GM13977 (cell line): ENCODE data around the gene CASP12.

Source experiments
- DNase-seq: peaks from one replicate; pipeline ENCODE4 v3.0.0; 2012; ENCODE audit warnings: low spot score
- in situ Hi-C: fragments of 300-500 bp; cut with MboI; formaldehyde crosslinking; loops from one replicate; pipeline ENCODE4 v1.12.0; 2022; ENCODE audit warnings: low sequenced_read_pairs, low pct_unique_long_range_greater_than_20kb, mixed read lengths, inconsistent platforms; ENCODE audit not compliant: unreplicated experiment
- TF ChIP-seq, protein P1 (sequence below): IDR thresholded peaks from 2 replicates; pipeline ENCODE4 v1.5.1; 2012; ENCODE audit warnings: mild to moderate bottlenecking, control low read depth; ENCODE audit not compliant: insufficient read depth; ENCODE audit errors: extremely low read depth, missing control alignments

The CASP12 gene

DNA sequence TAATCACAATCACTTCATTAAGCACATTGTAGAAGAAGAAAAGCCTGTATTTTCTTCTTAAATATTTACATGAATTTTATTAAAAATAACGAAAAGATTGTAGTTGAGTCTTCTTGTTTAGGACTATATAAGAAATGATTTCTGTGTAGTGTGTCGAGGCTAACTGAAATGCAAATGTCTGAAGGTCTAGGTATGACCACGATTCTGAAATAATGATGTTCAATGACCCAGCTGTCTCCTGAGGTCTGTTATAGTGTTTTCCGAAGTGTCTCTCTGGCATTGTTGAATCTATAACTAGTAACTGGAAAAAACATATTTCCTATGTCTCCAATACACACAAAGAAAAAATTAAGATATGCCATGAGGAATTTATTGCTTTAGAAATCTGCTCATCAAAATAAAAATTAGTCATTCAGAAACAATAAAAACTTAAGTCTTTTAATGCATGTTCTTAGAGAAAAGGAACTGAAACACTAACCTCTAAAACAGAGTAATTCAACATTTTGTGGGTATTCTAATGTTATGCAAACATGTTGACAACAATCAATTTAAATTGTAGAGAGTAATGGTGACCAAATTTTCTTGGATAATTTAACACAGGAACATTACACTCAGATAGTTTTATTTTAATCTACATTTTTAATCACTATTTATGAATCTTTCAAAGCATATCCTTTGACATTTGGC, 55.0 kb downstream of the CASP12 start:
- in situ Hi-C loops = no loop called here
- no peak for DNase-seq
- TF ChIP-seq, protein P1, sequence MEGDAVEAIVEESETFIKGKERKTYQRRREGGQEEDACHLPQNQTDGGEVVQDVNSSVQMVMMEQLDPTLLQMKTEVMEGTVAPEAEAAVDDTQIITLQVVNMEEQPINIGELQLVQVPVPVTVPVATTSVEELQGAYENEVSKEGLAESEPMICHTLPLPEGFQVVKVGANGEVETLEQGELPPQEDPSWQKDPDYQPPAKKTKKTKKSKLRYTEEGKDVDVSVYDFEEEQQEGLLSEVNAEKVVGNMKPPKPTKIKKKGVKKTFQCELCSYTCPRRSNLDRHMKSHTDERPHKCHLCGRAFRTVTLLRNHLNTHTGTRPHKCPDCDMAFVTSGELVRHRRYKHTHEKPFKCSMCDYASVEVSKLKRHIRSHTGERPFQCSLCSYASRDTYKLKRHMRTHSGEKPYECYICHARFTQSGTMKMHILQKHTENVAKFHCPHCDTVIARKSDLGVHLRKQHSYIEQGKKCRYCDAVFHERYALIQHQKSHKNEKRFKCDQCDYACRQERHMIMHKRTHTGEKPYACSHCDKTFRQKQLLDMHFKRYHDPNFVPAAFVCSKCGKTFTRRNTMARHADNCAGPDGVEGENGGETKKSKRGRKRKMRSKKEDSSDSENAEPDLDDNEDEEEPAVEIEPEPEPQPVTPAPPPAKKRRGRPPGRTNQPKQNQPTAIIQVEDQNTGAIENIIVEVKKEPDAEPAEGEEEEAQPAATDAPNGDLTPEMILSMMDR = no peak

DNA sequence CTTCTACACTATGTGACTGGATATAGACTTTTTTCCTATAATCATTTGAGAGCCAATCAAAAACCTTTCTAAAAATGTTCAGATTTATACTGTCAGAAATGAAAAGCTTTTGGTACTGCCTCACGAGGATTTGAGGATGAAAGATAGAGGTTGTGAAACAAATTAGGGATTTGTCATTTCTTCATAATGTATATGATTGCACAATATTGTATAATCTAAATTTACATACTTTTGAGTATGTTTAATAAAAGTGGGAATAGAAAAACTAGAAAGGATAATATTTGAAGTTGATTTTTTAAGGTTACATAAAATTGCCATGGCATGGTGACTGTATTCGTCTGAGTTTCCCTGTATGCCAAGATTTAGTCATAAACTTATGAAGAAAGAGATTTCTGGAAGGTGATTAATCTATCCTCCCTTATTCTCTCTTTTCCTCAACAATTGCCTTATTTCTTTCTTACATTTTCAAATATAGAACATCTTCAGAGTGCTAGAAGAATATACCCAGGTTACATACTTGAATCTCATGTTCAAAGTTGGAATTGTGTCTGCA, 56.2 kb downstream of the CASP12 start:
- no peak for DNase-seq
- TF ChIP-seq, protein P1 = no peak
- in situ Hi-C loops = no loop called here

DNA sequence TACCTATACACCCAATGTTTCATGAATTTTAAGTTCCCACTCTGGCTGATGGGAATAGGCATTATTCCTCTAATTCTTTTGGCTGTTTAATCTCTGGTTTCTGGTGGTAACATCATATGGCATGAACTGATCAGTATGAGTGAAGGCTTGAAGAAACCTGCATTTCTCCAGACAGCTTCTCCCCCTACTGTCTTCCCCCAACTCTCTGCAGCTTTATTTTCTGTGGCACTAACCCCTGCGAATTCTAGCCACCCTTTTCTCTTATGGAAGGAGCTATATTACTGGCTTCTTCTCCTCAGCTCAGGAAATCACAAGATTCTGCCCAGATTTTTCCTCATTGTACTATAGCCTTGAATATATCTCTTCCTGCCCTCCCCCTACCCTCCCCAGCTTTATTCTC, 57.1 kb downstream of the CASP12 start:
- DNase-seq = no peak
- in situ Hi-C loops = no loop called here
- TF ChIP-seq, protein P1 = no peak

DNA sequence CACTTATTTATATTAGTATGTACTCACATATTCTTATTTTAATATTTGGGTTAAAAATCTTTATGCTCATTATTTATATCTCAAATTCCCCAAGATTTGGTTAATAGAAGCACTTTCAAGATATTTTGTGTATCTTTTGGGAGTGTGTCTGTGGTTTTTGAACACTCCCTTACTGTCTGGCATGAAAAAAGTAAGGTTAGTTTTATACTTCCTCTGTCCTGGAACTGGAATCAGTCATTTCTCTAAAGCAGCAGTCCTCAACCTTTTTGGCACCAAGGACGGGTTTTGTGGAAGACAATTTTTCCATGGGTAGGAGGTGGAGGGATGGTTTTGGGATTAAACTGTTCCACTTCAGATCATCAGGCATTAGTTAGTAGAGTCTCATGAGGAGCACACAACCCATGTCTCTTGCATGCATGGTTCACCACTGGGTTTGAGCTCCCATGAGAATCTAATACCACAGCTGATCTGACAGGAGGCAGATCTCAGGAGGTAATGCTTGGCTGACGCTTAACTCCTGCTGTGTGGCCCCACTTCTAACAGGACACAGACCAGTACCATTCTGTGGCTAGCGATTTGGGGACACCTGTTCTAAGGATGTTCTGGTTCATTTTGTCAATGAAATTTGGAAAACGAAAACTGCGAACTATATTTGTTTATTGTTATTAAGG, 60.2 kb downstream of the CASP12 start:
- in situ Hi-C loops = no loop called here
- TF ChIP-seq, protein P1 = no peak
- no peak for DNase-seq

DNA sequence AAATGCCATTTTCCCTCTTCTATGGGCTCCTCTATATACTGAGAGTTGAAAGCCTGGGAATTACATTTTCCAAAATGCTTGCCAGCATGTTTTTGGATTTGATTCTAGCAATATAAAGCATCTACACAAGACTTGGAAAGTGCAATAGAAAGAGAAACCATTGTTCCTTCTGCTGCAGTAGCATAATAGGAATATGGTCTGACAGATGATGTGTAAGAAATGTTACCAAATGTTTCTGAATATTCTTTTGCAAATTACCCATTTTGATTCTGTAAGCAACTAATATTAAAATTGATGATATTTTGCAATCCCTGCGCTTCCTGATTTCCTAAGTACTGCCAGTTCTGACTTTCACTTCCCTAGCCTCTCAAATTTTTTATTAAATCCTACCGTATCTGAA, 61.6 kb downstream of the CASP12 start:
- no peak for DNase-seq
- in situ Hi-C loops = no loop called here
- TF ChIP-seq, protein P1 = no peak
